Activated CD8-positive, alpha-beta memory T cell treated with anti-CD3 and anti-CD28 coated beads, Interleukin-2, amount 50 U/mL, for 1 hour (primary cell): ENCODE measurements around the gene C16orf96.

Experiments used
- DNase-seq: peaks from one replicate; pipeline ENCODE4 v3.0.0-alpha.2; 2020; ENCODE audit errors: extremely low read depth

C16orf96 gene

DNA sequence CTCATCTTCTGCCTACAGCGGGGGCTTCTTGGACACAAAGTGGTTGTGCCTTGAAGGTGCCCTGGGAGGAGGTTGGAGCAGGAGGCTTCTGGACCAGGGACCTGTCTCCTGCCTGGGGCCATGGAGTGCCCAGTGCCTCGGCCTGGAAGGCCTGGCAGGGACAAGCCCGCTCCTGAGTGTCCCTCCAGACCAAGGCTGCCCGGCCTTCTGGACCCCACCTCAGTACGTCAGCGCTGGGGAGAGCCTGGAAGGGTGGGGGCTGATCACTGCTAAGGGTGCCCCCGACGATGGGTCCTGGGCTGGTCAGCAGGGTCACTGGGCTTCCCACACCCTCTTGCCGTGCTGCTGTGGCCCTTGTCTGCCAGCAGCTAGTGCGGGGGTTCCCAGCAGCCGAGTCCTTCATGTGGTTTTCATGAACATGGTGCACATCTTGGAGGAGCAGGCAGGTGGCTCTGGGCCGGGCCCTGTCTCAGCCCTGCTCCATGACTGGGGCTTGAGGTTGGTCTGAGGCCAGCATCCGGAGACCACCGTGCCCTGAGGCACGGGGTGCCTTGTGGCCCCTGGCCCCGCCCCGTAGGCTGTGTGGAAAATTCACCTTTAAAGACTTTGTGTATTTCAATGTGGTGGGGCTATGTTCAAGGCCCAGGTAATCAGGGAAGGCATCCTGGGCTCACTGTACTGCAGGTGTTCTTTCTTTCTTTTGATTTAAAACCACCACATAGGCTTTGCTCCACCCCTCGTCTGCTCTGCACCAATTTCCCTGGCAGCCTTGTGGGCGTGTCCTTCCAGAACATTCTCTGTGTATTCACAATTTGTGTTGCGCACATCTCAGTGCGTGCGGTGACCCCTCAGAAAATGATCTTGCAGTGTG, 90.9 kb downstream of the C16orf96 start:
- no peak for DNase-seq

DNA sequence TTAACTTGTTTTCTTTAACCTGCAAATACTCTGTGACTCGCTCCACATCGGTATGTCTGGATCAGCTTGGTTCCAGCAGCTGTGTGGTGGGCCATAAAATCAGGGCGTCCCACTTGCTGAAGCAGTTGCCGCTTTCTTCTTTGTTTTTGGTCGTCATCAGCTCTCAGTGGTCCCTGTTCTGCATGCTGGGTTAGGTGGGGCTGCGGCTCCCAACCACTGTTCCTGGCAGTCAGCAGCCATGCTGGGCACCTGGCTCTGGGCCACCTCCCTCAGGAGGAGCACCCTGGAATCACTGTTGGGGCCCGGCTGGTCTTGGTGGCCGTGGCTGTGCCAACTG, 91.5 kb downstream of the C16orf96 start:
- no peak for DNase-seq

- DNase-seq: no peak
Observed at GRCh38 chr16:4648917-4649316, 92.8 kb downstream of the C16orf96 start.

- DNase-seq: no peak
Observed at GRCh38 chr16:4649744-4650442, 93.8 kb downstream of the C16orf96 start.
